Measurements from ENCODE around the gene HSD17B11. TPM values are rescaled to one million over a fixed set of nuclear protein-coding genes. Genes with fewer than 3 reads are reported as not detected.
"Not testable (repeated sequence)": the region's sequence is repeated elsewhere in the genome, so short reads cannot be mapped to it uniquely, and the experiment has no call there.

Gene HSD17B11
- polyA plus RNA-seq, 1 donor (not counting 4 experiments of a cell fraction or from before 2014, with no cell fraction given): 8.5 TPM

GRCh38 chr4:87298362-87298761, 92.6 kb downstream of the HSD17B11 start:
- H3K4me1 ChIP-seq (ENCODE audit: control insufficient read depth, extremely low read depth, insufficient read depth, low read length): no peaks in the 10 kb centered on the region
- FAIRE-seq (no peak), DNase-seq (ENCODE audit: low read depth, low spot score) (no peak)
- H3K9me3 ChIP-seq (ENCODE audit: control insufficient read depth, low read depth, low read length): no peaks in the 10 kb centered on the region
- no peaks in the 10 kb centered on the region for H3K36me3 ChIP-seq (ENCODE audit: control insufficient read depth in 2 of 2, extremely low read depth in 1 of 2, insufficient read depth in 2 of 2, low read length in 2 of 2)
- dilution Hi-C loops (cut with MboI; ENCODE audit: extremely low pct_ligation_motif_present, low sequenced_read_pairs): no loop called here
- H3K4me3 ChIP-seq (ENCODE audit: control insufficient read depth in 2 of 3, extremely low read depth in 1 of 3, insufficient read depth in 2 of 3, low read depth in 1 of 3, low read length in 3 of 3): no peak overlapping the region
- H3K27ac ChIP-seq (ENCODE audit: control insufficient read depth, insufficient read depth, low read length): no peak overlapping the region
- H3K4me2 ChIP-seq (ENCODE audit: control insufficient read depth, extremely low read depth, insufficient read depth, low read depth, low read length): no peak overlapping the region
- H3K79me2 ChIP-seq (ENCODE audit: control insufficient read depth, insufficient read depth, low read length): no peaks in the 10 kb centered on the region
- no peaks in the 10 kb centered on the region for H4K20me1 ChIP-seq (ENCODE audit: control insufficient read depth, extremely low read depth, insufficient read depth, low read length)
- H3K9me1 ChIP-seq (ENCODE audit: control insufficient read depth, extremely low read depth, insufficient read depth, low read length): no peaks in the 10 kb centered on the region
- H3K27me3 ChIP-seq (ENCODE audit: control insufficient read depth, extremely low read depth, insufficient read depth, low read length): no peaks in the 10 kb centered on the region
- no peak for TF ChIP-seq CTCF (optimal IDR thresholded peaks at IDR 0.05 in 1 of 3, IDR thresholded peaks at IDR 0.05 in 1 of 3, conservative IDR thresholded peaks at IDR 0.05 in 1 of 3; ENCODE audit: extremely low read depth in 1 of 3, insufficient read depth in 2 of 3, low read length in 3 of 3)
- no peak for TF ChIP-seq EZH2 (IDR thresholded peaks at IDR 0.05; ENCODE audit: low read length)
- no peak overlapping the region for H3K9ac ChIP-seq (ENCODE audit: control insufficient read depth, extremely low read depth, insufficient read depth, low read length)
- no peak overlapping the region for H2AFZ ChIP-seq (ENCODE audit: control insufficient read depth, low read length)

GRCh38 chr4:87294911-87295310, 96.1 kb downstream of the HSD17B11 start:
- H3K4me2 ChIP-seq (ENCODE audit: control insufficient read depth, extremely low read depth, insufficient read depth, low read depth, low read length); H4K20me1 ChIP-seq (ENCODE audit: control insufficient read depth, extremely low read depth, insufficient read depth, low read length); DNase-seq (ENCODE audit: low read depth, low spot score); H3K27ac ChIP-seq (ENCODE audit: control insufficient read depth, insufficient read depth, low read length); H3K79me2 ChIP-seq (ENCODE audit: control insufficient read depth, insufficient read depth, low read length); FAIRE-seq; H3K27me3 ChIP-seq (ENCODE audit: control insufficient read depth, extremely low read depth, insufficient read depth, low read length); H2AFZ ChIP-seq (ENCODE audit: control insufficient read depth, low read length); H3K4me1 ChIP-seq (ENCODE audit: control insufficient read depth, extremely low read depth, insufficient read depth, low read length); H3K4me3 ChIP-seq (ENCODE audit: control insufficient read depth in 2 of 3, extremely low read depth in 1 of 3, insufficient read depth in 2 of 3, low read depth in 1 of 3, low read length in 3 of 3); H3K9ac ChIP-seq (ENCODE audit: control insufficient read depth, extremely low read depth, insufficient read depth, low read length); H3K9me1 ChIP-seq (ENCODE audit: control insufficient read depth, extremely low read depth, insufficient read depth, low read length); H3K9me3 ChIP-seq (ENCODE audit: control insufficient read depth, low read depth, low read length); H3K36me3 ChIP-seq (ENCODE audit: control insufficient read depth in 2 of 2, extremely low read depth in 1 of 2, insufficient read depth in 2 of 2, low read length in 2 of 2); dilution Hi-C loops (cut with MboI; ENCODE audit: extremely low pct_ligation_motif_present, low sequenced_read_pairs): not testable (repeated sequence)

- H4K20me1 ChIP-seq (ENCODE audit: control insufficient read depth, extremely low read depth, insufficient read depth, low read length); H2AFZ ChIP-seq (ENCODE audit: control insufficient read depth, low read length); dilution Hi-C loops (cut with MboI; ENCODE audit: extremely low pct_ligation_motif_present, low sequenced_read_pairs); H3K27me3 ChIP-seq (ENCODE audit: control insufficient read depth, extremely low read depth, insufficient read depth, low read length); DNase-seq (ENCODE audit: low read depth, low spot score); H3K36me3 ChIP-seq (ENCODE audit: control insufficient read depth in 2 of 2, extremely low read depth in 1 of 2, insufficient read depth in 2 of 2, low read length in 2 of 2); H3K27ac ChIP-seq (ENCODE audit: control insufficient read depth, insufficient read depth, low read length); H3K4me2 ChIP-seq (ENCODE audit: control insufficient read depth, extremely low read depth, insufficient read depth, low read depth, low read length); H3K9ac ChIP-seq (ENCODE audit: control insufficient read depth, extremely low read depth, insufficient read depth, low read length); H3K9me3 ChIP-seq (ENCODE audit: control insufficient read depth, low read depth, low read length); H3K4me1 ChIP-seq (ENCODE audit: control insufficient read depth, extremely low read depth, insufficient read depth, low read length); H3K79me2 ChIP-seq (ENCODE audit: control insufficient read depth, insufficient read depth, low read length); H3K9me1 ChIP-seq (ENCODE audit: control insufficient read depth, extremely low read depth, insufficient read depth, low read length); H3K4me3 ChIP-seq (ENCODE audit: control insufficient read depth in 2 of 3, extremely low read depth in 1 of 3, insufficient read depth in 2 of 3, low read depth in 1 of 3, low read length in 3 of 3); FAIRE-seq: not testable (repeated sequence)
These were observed 97.1 kb downstream of the HSD17B11 start for GRCh38 chr4:87293889-87294288.
